HFFc6 (cell line): ENCODE results near the gene SIT1. TPM values are rescaled to one million over a fixed set of nuclear protein-coding genes. Genes with fewer than 3 reads are reported as not detected.

Experiments used
- DNase-seq: peaks from one replicate; pipeline ENCODE4 v3.0.0-alpha.2; 2018
- H3K27ac Mint-ChIP-seq: 2 replicates; pipeline ENCODE4 v1.8.0; 2020; ENCODE audit warnings: mild to moderate bottlenecking, mixed read lengths
- H3K27me3 Mint-ChIP-seq: 2 replicates; pipeline ENCODE4 v1.8.0; 2021; ENCODE audit warnings: mild to moderate bottlenecking, moderate library complexity, mixed read lengths; ENCODE audit not compliant: insufficient read depth
- H3K36me3 Mint-ChIP-seq: 2 replicates; pipeline ENCODE4 v1.8.0; 2021; ENCODE audit warnings: low read depth, mixed read lengths
- H3K4me1 Mint-ChIP-seq: 2 replicates; pipeline ENCODE4 v1.8.0; 2020; ENCODE audit warnings: low read depth, mixed read lengths
- H3K4me3 Mint-ChIP-seq: 2 replicates; pipeline ENCODE4 v1.8.0; 2020; ENCODE audit warnings: mild to moderate bottlenecking, moderate library complexity, mixed read lengths
- H3K9me3 Mint-ChIP-seq: 2 replicates; pipeline ENCODE4 v1.8.0; 2020; ENCODE audit warnings: mild to moderate bottlenecking, mixed read lengths
- CTCF ChIP-seq: fragments of 200-600 bp; sonication (generic); IDR thresholded peaks from 2 replicates; pipeline ENCODE4 v1.5.0; 2021; ENCODE audit warnings: antibody characterized with exemption, mild to moderate bottlenecking
- total RNA-seq, 6 experiments: library from RNA; stranded (reverse); fragmentation: NEBNext Ultra II Directional; extraction: Animal tissue kit (Norgen Biotek cat#: 25700); gene quantifications; 2 replicates in 1 of 6; 3 replicates in 5 of 6; pipeline ENCODE4 v1.2.3, GENCODE V29; 2021

SIT1 gene
- total RNA-seq, 6 experiments from 2014 or later = not detected

- peak; percentile 88 for TF ChIP-seq CTCF
- H3K27ac Mint-ChIP-seq = peak within 1 kb of the TSS; percentile 99
- H3K36me3 Mint-ChIP-seq = peaks cover 17% of the 10 kb centered on the region; the same call in 1 of the 2 replicates
- H3K4me3 Mint-ChIP-seq = peak within 1 kb of the TSS; percentile 90
- DNase-seq = peak; percentile 69
- peaks cover 6% of the 10 kb centered on the region for H3K27me3 Mint-ChIP-seq
- peaks cover 4% of the 10 kb centered on the region for H3K9me3 Mint-ChIP-seq
- peaks cover 61% of the 10 kb centered on the region for H3K4me1 Mint-ChIP-seq
Measured at GRCh38 chr9:35658137-35658967, 7.6 kb upstream of the SIT1 start, which contains the start of gene CCDC107. Gene CCDC107 (plus strand): TSS chr9:35658292. CDS start chr9:35658380, 88 bp downstream.

GRCh38 chr9:35657546-35658136 is 6.9 kb upstream of the SIT1 start, which contains the start of gene RMRP:
Gene RMRP (minus strand): TSS chr9:35658019.
- peaks cover 4% of the 10 kb centered on the region for H3K9me3 Mint-ChIP-seq
- H3K4me3 Mint-ChIP-seq = peak within 1 kb of the TSS; percentile 90
- peaks cover 6% of the 10 kb centered on the region for H3K27me3 Mint-ChIP-seq
- peak; percentile 100 for DNase-seq
- peak within 1 kb of the TSS; percentile 99 for H3K27ac Mint-ChIP-seq
- peak; percentile 64 for TF ChIP-seq CTCF
- H3K36me3 Mint-ChIP-seq = peaks cover 17% of the 10 kb centered on the region; the same call in 1 of the 2 replicates
- peaks cover 54% of the 10 kb centered on the region for H3K4me1 Mint-ChIP-seq

GRCh38 chr9:35656831-35657545 is 6.3 kb upstream of the SIT1 start:
- H3K27ac Mint-ChIP-seq = peak overlapping the region; percentile 99
- peaks cover 6% of the 10 kb centered on the region for H3K27me3 Mint-ChIP-seq
- peaks cover 51% of the 10 kb centered on the region for H3K4me1 Mint-ChIP-seq
- peaks cover 4% of the 10 kb centered on the region for H3K9me3 Mint-ChIP-seq
- peak overlapping the region; percentile 90 for H3K4me3 Mint-ChIP-seq
- DNase-seq = no peak
- peaks cover 16% of the 10 kb centered on the region; the same call in 1 of the 2 replicates for H3K36me3 Mint-ChIP-seq
- TF ChIP-seq CTCF = no peak

- Mint-ChIP-seq H3K27ac (no peak overlapping the region), H3K4me1 (peaks cover 51% of the 10 kb centered on the region), H3K9me3 (peaks cover 4% of the 10 kb centered on the region), H3K4me3 (no peak overlapping the region), H3K27me3 (peaks cover 6% of the 10 kb centered on the region), H3K36me3 (peaks cover 12% of the 10 kb centered on the region; the same call in 1 of the 2 replicates)
- no peak for DNase-seq
- no peak for TF ChIP-seq CTCF
Measured at GRCh38 chr9:35656348-35656747, 5.6 kb upstream of the SIT1 start.

- H3K4me3 Mint-ChIP-seq = no peak overlapping the region
- peaks cover 27% of the 10 kb centered on the region for H3K4me1 Mint-ChIP-seq
- H3K27ac Mint-ChIP-seq = no peak overlapping the region
- no peaks in the 10 kb centered on the region for H3K36me3 Mint-ChIP-seq
- no peak for TF ChIP-seq CTCF
- peaks cover 4% of the 10 kb centered on the region for H3K9me3 Mint-ChIP-seq
- no peak for DNase-seq
- peaks cover 6% of the 10 kb centered on the region for H3K27me3 Mint-ChIP-seq
Measured at GRCh38 chr9:35653611-35654010, 2.9 kb upstream of the SIT1 start.
